Fibroblast of upper back skin (primary cell): ENCODE measurements around the gene GNG2.

ENCODE experiments used
- DNase-seq: peaks from one replicate; pipeline ENCODE4 v3.0.0-alpha.2; 2013

The GNG2 gene

DNA sequence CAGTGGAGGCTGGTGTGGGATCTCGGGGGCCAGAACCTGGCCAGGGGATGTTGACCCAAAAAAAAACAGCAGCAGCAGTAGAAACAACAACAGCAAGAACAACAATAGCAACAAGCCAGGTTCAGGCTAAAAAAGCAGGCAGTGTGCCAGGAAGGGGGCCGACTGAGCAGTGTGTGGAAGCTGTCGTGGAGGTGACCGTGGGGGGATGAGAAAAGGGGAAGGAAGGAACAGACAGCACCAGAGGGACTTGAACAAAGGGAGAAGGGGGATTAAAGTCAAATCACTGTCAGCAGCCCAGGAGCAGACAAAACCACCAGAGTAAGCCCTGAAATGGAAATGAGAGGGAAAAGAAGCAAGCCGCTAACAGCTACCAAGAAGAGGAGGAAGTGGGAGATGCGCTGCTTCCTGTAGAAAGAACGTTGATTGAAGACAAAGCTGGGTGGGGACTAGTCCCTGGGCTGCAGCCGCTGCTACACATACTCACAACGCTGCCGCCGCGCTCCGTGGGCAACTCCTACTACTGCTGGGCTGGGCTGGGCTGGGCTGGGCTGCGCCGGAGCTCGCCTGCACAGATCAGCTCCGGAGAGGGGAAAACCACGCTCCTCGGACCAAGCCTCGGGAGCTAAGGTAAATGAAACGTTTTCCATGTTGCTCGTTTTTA is at the start of gene GNG2:
TSS of gene GNG2 (plus strand) at position 449 of the 661 bp plus-strand sequence. CDS start 90,067 bp downstream, outside the sequence.
- DNase-seq, result peak; percentile 75

DNA sequence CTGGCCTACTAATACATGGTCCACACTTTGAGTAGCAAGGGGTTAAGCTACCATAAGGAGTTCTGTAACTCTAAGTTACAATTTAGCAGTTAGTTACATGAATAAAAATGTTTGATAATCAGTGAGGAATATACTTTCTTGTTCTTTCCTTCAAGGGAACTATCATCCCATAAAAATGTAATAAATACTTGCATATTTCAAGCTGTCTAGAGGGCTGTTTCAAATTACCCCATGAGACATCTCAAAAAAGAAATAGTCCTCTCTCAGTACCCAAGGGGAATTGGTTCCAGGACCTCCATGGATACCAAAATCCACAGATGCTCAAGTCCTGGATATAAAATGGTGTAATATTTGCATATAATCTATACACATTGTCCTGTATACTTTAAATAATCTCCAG is 48.7 kb upstream of the GNG2 start:
- no peak for DNase-seq

DNA sequence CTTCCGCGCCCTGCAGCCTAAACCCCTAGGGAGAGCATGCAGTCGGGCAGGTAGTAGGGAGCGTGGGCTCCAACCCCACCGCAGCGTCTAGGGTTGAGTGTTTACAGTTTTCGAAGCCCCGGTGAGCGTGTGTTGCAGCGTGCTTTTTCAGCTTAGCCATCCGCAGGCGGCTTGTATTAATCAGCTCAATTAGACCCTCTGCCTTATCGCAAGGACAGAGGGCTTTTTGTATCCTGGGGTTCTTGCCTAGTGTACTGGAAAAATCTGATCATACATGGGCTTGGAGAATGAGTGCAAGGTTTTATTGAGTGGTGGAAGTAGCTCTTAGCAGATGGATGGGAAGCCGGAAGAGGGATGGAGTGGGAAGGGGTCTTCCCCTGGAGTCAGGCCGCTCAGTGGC is 44.4 kb upstream of the GNG2 start:
- DNase-seq, result no peak

DNA sequence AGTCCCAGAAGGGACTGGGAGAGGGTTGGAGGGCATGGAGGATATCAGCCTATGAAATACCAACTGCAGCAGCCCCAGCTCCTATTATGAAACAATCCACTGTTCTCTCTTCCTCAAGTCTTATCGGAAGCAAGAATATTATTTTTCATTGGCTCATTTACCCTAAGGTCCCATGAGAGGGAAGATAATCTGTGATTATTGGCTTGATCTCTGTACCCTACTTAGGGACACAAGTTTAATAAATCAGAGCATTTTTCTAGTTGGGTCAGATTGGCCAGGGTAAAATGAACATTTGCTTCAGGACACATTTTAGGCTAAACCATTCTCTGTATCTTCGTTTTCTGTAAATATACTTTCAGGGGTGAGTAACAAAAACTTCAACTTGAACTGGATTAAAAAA is 43.1 kb upstream of the GNG2 start:
- DNase-seq, result no peak

DNA sequence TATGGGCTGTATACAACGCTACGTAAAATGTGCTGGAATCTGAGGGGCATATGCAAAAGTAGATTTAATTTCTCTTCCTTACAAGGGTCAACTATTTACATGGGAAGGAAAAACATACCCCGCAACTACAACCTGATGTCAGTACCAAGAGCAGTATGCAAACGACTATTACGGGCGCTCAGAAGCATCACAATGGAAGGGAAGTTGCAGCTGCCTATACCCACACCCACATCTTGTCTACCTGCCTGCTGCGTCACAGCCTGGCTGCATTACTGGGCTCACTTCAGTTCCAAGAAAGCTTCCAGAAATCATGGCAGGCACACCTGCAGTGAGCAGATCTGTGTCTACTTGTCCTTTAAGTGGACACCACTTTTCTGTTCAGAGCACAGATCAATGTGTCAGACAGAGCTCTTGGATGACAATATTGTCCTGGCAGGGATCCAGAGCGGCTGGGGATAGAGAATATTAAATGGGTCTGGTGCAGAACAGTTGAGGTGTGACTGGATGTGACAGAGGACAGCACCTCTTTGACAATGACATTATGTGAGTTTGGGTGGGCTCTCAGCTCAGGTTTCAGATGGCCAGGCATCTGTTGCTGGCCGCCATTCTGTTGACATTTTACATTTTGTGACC is 41.5 kb upstream of the GNG2 start:
- no peak for DNase-seq

DNA sequence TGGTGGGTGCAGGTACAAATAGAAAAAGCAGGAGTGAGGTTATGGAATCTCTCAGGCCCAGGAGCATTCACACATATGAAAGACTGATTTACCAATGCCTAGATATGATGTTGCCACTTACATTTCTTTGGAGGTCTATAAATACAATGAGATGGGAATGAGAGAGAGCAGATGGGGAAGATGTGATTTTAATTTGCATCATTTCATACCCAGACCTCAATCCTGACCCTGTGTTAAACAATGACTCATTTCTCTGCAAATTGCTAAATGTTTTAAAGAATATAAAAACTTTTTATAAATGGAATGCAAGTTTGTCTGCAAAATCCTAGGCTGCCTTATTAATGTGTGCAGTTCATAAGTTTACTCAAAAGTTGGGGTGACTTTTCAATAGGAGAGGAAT is 38.6 kb upstream of the GNG2 start:
- peak; percentile 39 for DNase-seq

DNA sequence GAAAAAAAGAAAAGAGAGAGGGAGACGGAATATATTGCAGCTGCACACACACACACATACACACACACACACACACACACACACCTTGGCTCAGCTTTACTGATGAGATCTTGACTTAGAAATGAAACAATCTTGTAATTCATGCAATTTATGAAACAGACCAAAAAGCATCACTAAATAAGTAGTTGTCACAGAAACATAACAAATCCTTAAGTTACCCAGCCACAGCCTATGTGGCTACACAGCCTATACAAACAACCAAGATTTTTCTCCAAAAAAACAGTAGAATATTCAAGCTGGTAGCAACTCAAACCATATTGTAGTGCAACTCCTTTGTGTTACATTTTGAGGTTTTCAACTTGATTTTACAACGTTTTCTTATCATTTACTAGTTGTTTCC is 37.9 kb upstream of the GNG2 start:
- DNase-seq, result no peak

DNA sequence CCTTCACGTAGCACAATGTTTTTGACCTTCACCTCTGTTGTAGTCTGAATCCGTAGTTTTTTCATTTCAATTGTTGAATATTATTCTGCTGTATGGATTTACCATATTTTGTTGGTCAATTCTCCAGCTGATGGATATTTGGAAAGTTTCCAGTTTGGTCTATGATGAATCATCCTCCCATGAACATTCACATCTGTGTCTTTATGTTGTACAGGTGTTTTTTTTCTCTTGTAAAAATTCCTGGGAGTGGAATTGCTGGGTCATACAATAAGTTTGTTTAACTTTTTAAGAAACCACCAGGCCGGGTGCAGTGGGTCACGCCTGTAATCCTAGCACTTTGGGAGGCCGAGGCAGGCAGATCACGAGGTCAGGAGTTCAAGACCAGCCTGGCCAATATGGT is 36.7 kb upstream of the GNG2 start:
- peak; percentile 50 for DNase-seq

DNA sequence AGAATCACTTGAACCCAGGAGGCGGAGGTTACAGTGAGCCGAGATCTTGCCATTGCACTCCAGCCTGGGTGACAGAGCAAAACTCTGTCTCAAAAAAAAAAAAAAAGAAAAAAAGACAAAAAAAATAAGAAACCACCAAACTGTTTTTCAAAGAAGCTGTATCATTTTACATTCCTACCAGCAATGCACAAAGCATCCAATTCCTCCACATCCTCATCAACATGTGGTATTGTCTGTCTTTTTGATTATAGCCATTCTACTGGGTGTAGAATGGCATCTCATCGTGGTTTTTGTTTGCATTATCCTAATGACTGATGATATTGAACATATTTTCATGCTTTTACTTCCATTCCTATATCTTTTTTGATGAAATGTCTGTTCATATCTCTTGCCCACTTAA is 36.2 kb upstream of the GNG2 start:
- DNase-seq, result peak; percentile 32

DNA sequence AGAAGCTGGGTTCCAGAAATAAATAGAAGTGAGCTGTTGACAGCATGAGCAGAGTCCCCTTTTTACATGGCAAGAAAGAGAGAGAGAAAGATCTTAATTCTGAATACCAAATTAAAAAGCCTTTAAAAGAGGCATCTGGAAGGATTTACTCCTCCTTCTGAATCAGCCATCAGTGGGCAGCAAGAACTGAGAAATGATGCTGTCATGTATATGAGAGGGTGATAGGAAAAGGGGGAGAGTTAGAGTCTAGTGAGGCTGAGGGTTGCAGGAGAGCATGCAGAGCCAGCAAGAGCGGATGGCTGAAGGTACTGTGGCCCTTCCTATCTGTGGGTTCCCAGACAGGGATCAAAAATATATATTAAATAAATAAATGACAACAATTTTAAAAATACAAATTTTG is 34.5 kb upstream of the GNG2 start:
- DNase-seq, result no peak

DNA sequence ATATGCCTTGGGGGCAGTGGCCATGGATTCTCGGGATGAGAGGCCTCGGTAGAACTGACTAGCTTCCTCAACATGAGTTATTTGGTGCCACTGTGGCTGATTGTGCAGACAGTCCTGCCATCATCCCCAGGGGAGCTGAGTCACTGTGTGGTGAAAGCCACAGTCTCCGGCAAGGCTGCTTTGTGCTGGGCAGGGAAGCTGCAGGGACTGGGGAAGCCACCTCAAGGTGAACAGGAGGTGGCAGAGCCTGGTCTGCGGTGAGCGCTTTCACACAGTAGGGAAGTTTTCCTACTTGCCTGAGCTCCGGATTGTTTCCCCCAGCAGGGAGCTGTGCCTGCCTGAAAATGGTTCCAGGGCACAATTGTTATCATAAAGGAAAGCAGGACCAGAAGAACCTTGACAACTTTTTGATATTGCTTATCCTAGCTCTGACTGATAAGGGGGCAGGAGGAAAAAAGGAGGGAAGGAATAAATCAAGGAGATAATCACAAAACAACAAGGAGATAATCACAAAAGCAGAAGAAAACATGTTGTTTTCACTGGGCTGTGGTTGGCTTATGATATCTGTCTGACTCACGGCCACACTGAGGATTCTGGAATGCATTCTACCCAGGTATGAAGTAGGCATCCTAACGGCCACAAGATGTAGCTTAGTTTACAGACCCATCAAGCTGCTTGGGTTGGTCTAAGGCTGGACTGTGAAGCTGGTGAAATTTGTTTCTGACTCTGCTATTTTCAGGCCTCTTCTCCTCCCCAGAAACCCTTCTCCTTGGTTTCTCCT is 32.2 kb upstream of the GNG2 start:
- peak; percentile 64 for DNase-seq

DNA sequence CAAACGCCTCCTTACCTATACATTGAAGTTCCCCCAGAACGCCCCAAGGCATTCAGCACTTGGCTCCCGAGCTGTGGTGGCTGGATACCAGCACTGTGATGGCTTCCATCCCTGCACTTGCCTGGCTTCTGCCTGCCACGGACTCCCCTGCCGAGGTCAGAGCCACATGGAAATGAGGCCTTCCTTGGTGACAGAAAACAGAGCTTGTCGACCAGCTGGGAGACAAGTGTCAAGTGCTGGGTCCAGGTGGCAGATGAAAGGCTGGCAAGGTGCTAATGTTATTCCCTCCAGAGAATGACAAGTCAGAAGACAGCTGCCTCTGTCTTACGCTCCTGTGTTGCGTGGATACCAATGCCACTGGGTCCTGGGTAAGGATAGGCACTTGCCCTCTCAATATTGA is 26.2 kb upstream of the GNG2 start:
- DNase-seq, result no peak

DNA sequence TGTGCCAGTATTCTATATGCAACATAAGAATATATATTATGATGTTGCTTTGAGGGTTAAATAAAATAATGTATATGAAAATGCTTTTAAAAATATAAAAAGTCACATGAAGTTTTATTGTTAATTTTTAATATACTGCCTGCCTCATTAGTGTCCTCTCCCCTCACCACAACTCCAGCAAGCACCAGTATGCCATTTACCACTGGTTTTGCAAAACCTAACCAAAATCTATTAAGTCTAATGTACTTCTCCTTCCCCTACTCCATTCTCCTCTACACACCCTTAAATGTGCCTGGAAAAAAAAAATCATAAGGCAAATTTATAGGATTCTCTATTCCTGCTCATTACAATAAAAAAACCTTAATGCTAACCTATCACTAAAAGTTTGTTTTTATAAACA is 24.0 kb upstream of the GNG2 start:
- DNase-seq, result no peak

DNA sequence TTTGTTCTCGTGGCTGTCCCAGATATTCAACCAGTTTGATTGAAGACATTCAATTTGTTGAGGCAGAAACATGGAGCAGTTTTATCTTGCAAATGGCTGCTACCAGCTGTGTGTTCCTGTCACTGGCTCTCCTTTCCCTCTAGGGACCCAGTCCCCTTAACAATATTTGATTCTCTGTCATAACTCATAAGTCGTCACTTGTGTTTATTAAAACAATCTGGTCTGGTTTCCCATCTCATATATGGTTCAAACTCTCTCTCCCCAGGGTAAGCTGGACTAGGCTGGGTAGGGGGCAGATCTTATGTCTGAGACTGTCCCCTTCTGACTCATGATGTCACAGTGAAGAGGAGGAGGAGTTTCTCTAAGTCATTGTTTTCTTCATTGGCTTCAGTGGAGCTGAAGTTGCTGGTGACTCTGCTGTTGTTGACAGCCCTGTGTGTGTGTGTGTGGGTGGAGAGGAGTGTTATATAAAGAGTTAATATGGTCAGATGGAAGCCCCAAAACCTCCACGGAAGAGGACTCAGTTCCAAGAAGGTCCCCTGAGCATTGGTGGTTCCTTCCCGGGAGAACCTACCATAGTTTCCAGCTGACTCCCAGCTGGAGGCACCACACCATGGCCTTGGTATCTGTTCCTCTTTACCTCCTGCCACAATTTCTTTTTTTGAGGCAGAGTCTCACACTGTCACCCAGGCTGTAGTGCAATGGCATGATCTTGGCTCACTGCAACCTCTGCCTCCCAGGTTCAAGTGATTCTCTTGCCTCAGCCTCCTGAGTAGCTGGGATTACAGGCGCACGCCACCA is 16.1 kb upstream of the GNG2 start:
- no peak for DNase-seq

DNA sequence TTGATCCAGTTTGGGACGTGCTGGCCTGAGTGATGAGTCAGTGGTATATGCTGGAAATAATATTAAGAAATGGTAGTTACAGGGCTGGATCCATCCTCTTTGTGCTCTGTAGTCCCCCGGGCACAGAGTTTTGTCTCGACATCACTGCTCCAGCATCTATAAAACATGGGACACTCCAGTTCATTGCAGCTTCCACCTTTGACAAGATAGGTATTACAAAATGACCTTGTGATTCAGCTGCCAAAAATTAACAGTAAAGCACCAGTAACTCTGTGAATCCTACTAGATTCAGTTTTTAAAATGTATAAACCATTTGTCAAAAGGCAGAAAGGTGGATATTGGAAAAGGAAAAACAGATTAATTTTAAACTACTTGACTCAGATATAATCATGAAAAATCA is 14.6 kb upstream of the GNG2 start:
- DNase-seq, result no peak

DNA sequence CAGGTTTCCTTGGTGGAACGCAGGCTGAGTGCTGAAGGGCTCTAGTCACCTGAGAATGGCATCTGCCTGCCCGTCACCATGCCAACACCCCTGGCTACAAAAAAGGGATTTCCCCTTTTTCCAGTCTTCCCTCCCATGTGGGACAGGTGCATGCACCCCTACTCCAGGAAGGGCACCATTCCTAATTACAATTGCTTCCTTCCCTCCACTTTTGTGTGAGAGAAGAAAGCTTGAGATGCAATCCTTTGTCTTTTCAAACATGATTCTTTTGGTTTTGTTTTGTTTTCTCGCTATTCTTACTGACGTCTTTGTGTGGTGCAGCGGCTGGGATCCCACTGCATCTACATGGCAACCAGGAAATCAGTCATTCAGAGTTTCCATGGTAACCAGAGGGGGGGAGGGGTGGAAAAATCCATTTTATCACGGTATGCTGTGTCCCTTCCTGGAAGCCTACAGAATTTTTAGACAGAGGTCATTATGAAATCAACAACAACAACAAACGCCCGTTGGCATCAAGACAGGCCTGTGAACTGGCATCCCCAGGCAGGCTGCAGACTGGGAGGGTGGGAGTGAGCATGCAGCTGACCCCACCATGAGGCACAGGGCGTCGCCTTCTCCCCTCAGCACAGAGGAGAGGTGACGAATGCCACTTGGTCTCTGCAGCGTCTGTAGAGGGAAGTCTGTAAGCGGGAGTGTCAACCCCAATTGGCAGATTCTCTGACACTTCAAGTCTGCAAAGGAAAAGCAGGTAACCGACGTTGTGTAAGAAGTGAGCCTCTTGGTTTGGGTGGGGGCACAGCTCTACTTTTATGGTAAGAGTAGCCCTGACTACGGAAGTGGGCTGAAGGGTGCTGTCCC is 13.6 kb upstream of the GNG2 start:
- peak; percentile 42 for DNase-seq

DNA sequence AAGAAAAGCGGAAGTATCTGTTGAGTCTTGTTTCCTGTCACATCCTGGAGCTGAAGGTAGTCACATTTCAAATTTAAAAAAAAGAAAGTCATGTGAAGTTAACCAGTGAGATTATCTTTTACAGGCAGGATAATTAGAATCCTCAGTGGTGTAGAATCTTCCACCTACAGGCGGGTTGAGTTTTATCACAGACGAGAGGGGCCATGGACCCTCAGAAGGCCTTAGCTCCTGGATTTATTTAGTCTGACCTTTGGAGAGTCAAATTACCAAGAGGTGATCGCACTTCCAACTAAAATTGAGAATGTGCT is 13.0 kb upstream of the GNG2 start:
- no peak for DNase-seq

DNA sequence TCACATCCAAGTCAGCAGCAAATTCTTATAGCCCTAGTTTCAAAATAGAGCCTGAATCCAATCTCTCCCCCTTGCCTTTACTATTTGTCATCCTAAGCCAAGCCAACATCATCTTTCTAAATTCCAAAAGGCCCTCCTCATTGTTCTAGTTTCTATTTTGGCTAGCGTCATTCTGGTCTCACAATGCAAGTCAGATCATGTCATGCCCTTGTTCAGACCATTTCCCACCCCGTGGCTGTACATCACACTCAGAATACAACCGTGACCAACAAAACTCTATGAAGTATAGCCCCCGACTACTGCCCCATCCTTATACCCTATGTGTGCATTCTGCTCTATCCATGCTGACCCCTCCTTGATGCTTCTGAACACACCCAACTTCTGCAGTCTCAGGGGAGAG is 12.3 kb upstream of the GNG2 start:
- no peak for DNase-seq

DNA sequence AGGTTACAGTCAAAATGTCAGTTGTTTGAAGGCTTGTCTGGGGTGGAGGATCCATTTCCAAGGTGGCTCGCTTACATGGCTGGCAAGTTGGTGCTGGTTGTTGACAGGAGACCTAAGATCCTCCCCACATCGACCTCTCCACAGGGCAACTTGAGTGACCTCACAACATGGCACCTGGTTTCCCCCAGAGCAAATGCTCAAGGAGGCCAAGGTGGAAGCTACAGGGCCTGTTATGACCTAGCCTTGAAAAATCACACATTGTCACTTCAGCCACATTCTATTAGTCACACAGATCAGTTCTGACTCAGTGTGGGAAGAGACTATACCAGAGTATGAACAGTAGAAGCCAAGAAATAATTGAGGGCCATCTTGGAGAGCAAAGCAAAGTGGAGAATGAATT is 11.3 kb upstream of the GNG2 start:
- no peak for DNase-seq

DNA sequence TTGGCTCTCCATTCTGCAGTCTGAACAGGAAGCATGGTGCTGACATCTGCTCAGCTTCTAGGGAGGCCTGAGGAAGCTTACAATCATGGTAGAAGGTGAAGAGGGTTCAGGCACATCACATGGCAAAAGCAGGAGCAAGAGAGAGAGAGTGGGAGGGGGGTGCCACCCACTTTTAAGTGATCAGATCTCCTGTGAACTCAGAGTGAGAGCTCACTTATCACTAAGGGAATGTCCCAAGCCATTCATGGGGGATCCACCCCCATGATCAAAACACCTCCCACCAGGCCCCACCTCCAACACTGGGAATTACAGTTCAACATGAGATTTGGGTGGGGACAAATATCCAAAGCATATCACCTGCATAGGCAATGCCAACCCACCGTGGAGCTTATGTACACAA is 9.8 kb upstream of the GNG2 start:
- DNase-seq, result no peak

DNA sequence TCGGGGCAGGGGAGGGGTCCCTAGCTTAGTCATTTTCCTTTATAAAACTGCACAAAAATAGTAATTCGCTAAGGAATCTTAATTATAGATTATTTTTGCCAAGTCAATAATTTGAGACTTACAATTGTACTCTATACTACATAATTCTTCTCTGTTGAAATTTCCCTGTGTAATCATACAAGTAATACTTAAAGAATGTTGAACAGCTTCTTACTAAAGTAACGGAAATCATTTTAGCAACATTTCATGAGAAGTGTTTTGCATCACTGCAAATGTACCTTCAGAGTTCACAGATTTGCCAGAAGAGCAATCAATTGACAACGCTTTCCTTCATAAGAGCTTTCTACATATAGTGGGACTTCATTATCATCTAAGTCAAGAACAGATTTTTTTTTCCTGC is 7.9 kb upstream of the GNG2 start:
- DNase-seq, result no peak

DNA sequence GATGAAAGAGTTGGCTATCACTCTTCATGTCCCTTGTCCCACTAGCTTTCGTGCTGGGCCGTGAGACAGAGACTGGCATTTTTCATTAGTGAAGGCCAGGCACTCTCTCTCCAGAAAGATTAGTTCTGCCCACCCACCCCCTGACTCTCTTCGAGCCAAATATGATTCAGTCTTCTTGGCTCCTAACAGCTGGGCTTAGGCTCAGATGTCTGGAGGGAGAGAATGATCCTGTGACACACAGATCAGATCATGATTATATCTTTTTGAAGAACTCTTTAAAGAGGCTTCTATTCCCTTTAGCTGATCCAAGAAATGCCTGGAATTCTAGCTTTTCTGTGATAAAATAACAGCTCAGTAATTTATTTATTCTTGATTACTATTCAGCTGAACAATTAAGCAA is 5.2 kb upstream of the GNG2 start:
- peak; percentile 56 for DNase-seq
